Measurements from ENCODE around the gene GDF2. TPM values are rescaled to one million over a fixed set of nuclear protein-coding genes. Genes with fewer than 3 reads are reported as not detected.

GDF2 gene
- total and polyA plus RNA-seq, 12 donors = not detected

- Histone ChIP-seq H3K4me1 (peaks cover 0 to 10% (median 3%) of the 10 kb centered on the region in 9 donors), H3K9me3 (no peaks in the 10 kb centered on the region), H3K27me3 (no peaks in the 10 kb centered on the region), H3K27ac (no peak overlapping the region), H3K4me3 (no peak overlapping the region), H3K36me3 (no peaks in the 10 kb centered on the region)
- intact Hi-C loops (cut with DNase I) = no loop called here
- ATAC-seq (no peak), DNase-seq (no peak)
- 93 to 94% methylated on average over 12 of the region's 12 CpGs for WGBS, 2 donors
- no peak for TF ChIP-seq CTCF (IDR thresholded peaks at IDR 0.05)
Measured at GRCh38 chr10:47357131-47357582, 34.9 kb downstream of the GDF2 start.

GRCh38 chr10:47357911-47358310 is 35.7 kb downstream of the GDF2 start:
- Histone ChIP-seq H3K4me1 (peaks cover 0 to 10% (median 3%) of the 10 kb centered on the region in 9 donors), H3K9me3 (no peaks in the 10 kb centered on the region), H3K36me3 (no peaks in the 10 kb centered on the region), H3K4me3 (no peak overlapping the region), H3K27me3 (no peaks in the 10 kb centered on the region), H3K27ac (no peak overlapping the region)
- no peak for DNase-seq
- ATAC-seq = no peak
- WGBS, 2 donors = 92 to 97% methylated on average over 3 of the region's 3 CpGs
- no peak for TF ChIP-seq CTCF (IDR thresholded peaks at IDR 0.05)
- intact Hi-C loops (cut with DNase I) = no loop called here

GRCh38 chr10:47358457-47358856 is 36.2 kb downstream of the GDF2 start:
- Histone ChIP-seq H3K27ac (no peak overlapping the region), H3K4me3 (no peak overlapping the region), H3K27me3 (no peaks in the 10 kb centered on the region), H3K36me3 (no peaks in the 10 kb centered on the region), H3K4me1 (peaks cover 0 to 10% (median 3%) of the 10 kb centered on the region in 9 donors), H3K9me3 (no peaks in the 10 kb centered on the region)
- DNase-seq (no peak), ATAC-seq (no peak)
- intact Hi-C loops (cut with DNase I) = no loop called here
- WGBS, 2 donors = 85 to 92% methylated on average over 3 of the region's 3 CpGs
- no peak for TF ChIP-seq CTCF (IDR thresholded peaks at IDR 0.05)

GRCh38 chr10:47359101-47359500 is 36.8 kb downstream of the GDF2 start:
- 91 to 92% methylated on average over 2 of the region's 2 CpGs for WGBS, 2 donors
- Histone ChIP-seq H3K4me1 (peaks cover 0 to 10% (median 3%) of the 10 kb centered on the region in 9 donors), H3K27me3 (no peaks in the 10 kb centered on the region), H3K9me3 (no peaks in the 10 kb centered on the region), H3K4me3 (no peak overlapping the region), H3K36me3 (no peaks in the 10 kb centered on the region), H3K27ac (no peak overlapping the region)
- DNase-seq (no peak), ATAC-seq (peak in 1 of 8 donors; percentile 7)
- intact Hi-C loops (cut with DNase I) = no loop called here
- no peak for TF ChIP-seq CTCF (IDR thresholded peaks at IDR 0.05)

All from heart right ventricle (tissue), 16 donors.